Measurements from ENCODE around the gene EIF4B. TPM values are rescaled to one million over a fixed set of nuclear protein-coding genes. Genes with fewer than 3 reads are reported as not detected.

The EIF4B gene
- total and polyA plus RNA-seq, 2 of the 13 experiments (the other 11 are each of a cell fraction or from before 2014, with no cell fraction given): 416 to 548 TPM

GRCh38 chr12:53049571-53050318 is 43.5 kb downstream of the EIF4B start, which contains the start of gene TNS2 (continued):
- TF ChIP-seq CHD2 (IDR thresholded peaks at IDR 0.05; ENCODE audit: low read depth, low read length) (0 out of 2 replicates have a peak, but pooled peaks have one; percentile 26), EP300 (IDR thresholded peaks at IDR 0.05; ENCODE audit: low read depth in 2 of 2, low read length in 2 of 2) (peak in 1 of 2 experiments; percentile 31; a peak in 1 of 4 replicates), EP300 (CRISPR knock-in tag; IDR thresholded peaks at IDR 0.05; ENCODE audit: borderline replicate concordance) (no peak), ZNF580 (CRISPR knock-in tag; IDR thresholded peaks at IDR 0.05; ENCODE audit: borderline replicate concordance, low read depth) (0 out of 2 replicates have a peak, but pooled peaks have one; percentile 27), ATF7-NPFF (CRISPR knock-in tag; IDR thresholded peaks at IDR 0.05; ENCODE audit: low read depth) (peak; percentile 28; the same call in 1 of the 2 replicates), TFAP4 (IDR thresholded peaks at IDR 0.05; ENCODE audit: borderline replicate concordance, low read depth) (peak; percentile 34; the same call in 1 of the 2 replicates), ZFX (CRISPR knock-in tag; IDR thresholded peaks at IDR 0.05; ENCODE audit: low read depth) (peak; percentile 85), SOX6 (IDR thresholded peaks at IDR 0.05) (no peak), SOX6 (CRISPR knock-in tag; IDR thresholded peaks at IDR 0.05) (peak; percentile 50; the same call in 1 of the 2 replicates), ATM (IDR thresholded peaks at IDR 0.05; ENCODE audit: borderline replicate concordance) (no peak), ERF (CRISPR knock-in tag; IDR thresholded peaks at IDR 0.05) (0 out of 2 replicates have a peak, but pooled peaks have one; percentile 56), E2F5 (CRISPR knock-in tag; conservative IDR thresholded peaks at IDR 0.05) (no peak), ZNF557 (CRISPR knock-in tag; IDR thresholded peaks at IDR 0.05) (0 out of 2 replicates have a peak, but pooled peaks have one; percentile 63), TCF12 (IDR thresholded peaks at IDR 0.05) (no peak), TCF12 (CRISPR knock-in tag; IDR thresholded peaks at IDR 0.05) (peak; percentile 66; the same call in 1 of the 2 replicates), TGIF2 (CRISPR knock-in tag; IDR thresholded peaks at IDR 0.05) (peak; percentile 74; the same call in 1 of the 2 replicates), PPARG (CRISPR knock-in tag; conservative IDR thresholded peaks at IDR 0.05) (0 out of 2 replicates have a peak, but pooled peaks have one; percentile 22), ZNF574 (CRISPR knock-in tag; IDR thresholded peaks at IDR 0.05) (peak; percentile 37), ZNF746 (CRISPR knock-in tag; IDR thresholded peaks at IDR 0.05) (peak; percentile 77), PHF20 (CRISPR knock-in tag; IDR thresholded peaks at IDR 0.05) (0 out of 2 replicates have a peak, but pooled peaks have one; percentile 10), ZNF160 (CRISPR knock-in tag; IDR thresholded peaks at IDR 0.05) (no peak; the same call in 1 of the 2 replicates), BCL6 (CRISPR knock-in tag; IDR thresholded peaks at IDR 0.05) (peak; percentile 69)
